IPS-18c (cell line): ENCODE measurements around the gene ATP8B4.

Experiments used
- H3K4me3 ChIP-seq: 2 replicates; pipeline ENCODE4 v1.7.0; 2013; ENCODE audit warnings: low read depth, mild to moderate bottlenecking, low read length, moderate library complexity; ENCODE audit not compliant: insufficient read depth
- H3K9me3 ChIP-seq: one replicate; pipeline ENCODE4 v1.6.1; 2013; ENCODE audit warnings: mild to moderate bottlenecking, low read length, moderate library complexity; ENCODE audit not compliant: control insufficient read depth, insufficient read depth

The ATP8B4 gene

GRCh38 chr15:49847423-49848281, 271.4 kb downstream of the ATP8B4 start:
- no peak overlapping the region for H3K4me3 ChIP-seq
- H3K9me3 ChIP-seq: no peaks in the 10 kb centered on the region

GRCh38 chr15:49844390-49844789, 274.6 kb downstream of the ATP8B4 start:
- no peak overlapping the region for H3K4me3 ChIP-seq
- H3K9me3 ChIP-seq: peaks cover 2% of the 10 kb centered on the region

- Histone ChIP-seq H3K9me3 (peaks cover 2% of the 10 kb centered on the region), H3K4me3 (no peak overlapping the region)
Observed at GRCh38 chr15:49843725-49844124, 275.3 kb downstream of the ATP8B4 start.

- Histone ChIP-seq H3K9me3 (peaks cover 2% of the 10 kb centered on the region), H3K4me3 (no peak overlapping the region)
Observed at GRCh38 chr15:49842031-49842730, 276.9 kb downstream of the ATP8B4 start.

- Histone ChIP-seq H3K4me3 (no peak overlapping the region), H3K9me3 (no peaks in the 10 kb centered on the region)
Observed at GRCh38 chr15:49832511-49832910, 286.5 kb downstream of the ATP8B4 start.

GRCh38 chr15:49831206-49831965, 287.6 kb downstream of the ATP8B4 start:
- no peak overlapping the region for H3K4me3 ChIP-seq
- H3K9me3 ChIP-seq: no peaks in the 10 kb centered on the region

GRCh38 chr15:49830391-49830790, 288.6 kb downstream of the ATP8B4 start:
- Histone ChIP-seq H3K9me3 (no peaks in the 10 kb centered on the region), H3K4me3 (no peak overlapping the region)

- Histone ChIP-seq H3K9me3 (no peaks in the 10 kb centered on the region), H3K4me3 (no peak overlapping the region)
Observed at GRCh38 chr15:49827311-49827710, 291.7 kb downstream of the ATP8B4 start.

GRCh38 chr15:49826640-49827234, 292.3 kb downstream of the ATP8B4 start:
- H3K9me3 ChIP-seq: no peaks in the 10 kb centered on the region
- H3K4me3 ChIP-seq: no peak overlapping the region

GRCh38 chr15:49824775-49825099, 294.3 kb downstream of the ATP8B4 start:
- Histone ChIP-seq H3K4me3 (no peak overlapping the region), H3K9me3 (no peaks in the 10 kb centered on the region)

- Histone ChIP-seq H3K4me3 (no peak overlapping the region), H3K9me3 (no peaks in the 10 kb centered on the region)
Observed at GRCh38 chr15:49823987-49824774, 294.9 kb downstream of the ATP8B4 start.

GRCh38 chr15:49817100-49817499, 301.9 kb downstream of the ATP8B4 start:
- H3K4me3 ChIP-seq: no peak overlapping the region
- H3K9me3 ChIP-seq: no peaks in the 10 kb centered on the region

GRCh38 chr15:49815950-49816349, 303.1 kb downstream of the ATP8B4 start:
- Histone ChIP-seq H3K4me3 (no peak overlapping the region), H3K9me3 (no peaks in the 10 kb centered on the region)

GRCh38 chr15:49815526-49815925, 303.5 kb downstream of the ATP8B4 start:
- Histone ChIP-seq H3K4me3 (no peak overlapping the region), H3K9me3 (no peaks in the 10 kb centered on the region)

- Histone ChIP-seq H3K4me3 (no peak overlapping the region), H3K9me3 (no peaks in the 10 kb centered on the region)
Observed at GRCh38 chr15:49814709-49815108, 304.3 kb downstream of the ATP8B4 start.

- Histone ChIP-seq H3K4me3 (no peak overlapping the region), H3K9me3 (no peaks in the 10 kb centered on the region)
Observed at GRCh38 chr15:49813625-49814024, 305.4 kb downstream of the ATP8B4 start.

- H3K9me3 ChIP-seq: no peaks in the 10 kb centered on the region
Observed at GRCh38 chr15:49810720-49811119, 308.3 kb downstream of the ATP8B4 start.

More at GRCh38 chr15:49810720-49811119, 308.3 kb downstream of the ATP8B4 start:
- no peak overlapping the region for H3K4me3 ChIP-seq
